GM12878 (cell line): ENCODE results near the gene ASCC2.

Source experiments
- BCL11A ChIP-seq: IDR thresholded peaks from 2 replicates; pipeline ENCODE4 v1.6.1; 2011; ENCODE audit warnings: low read depth, low read length
- CHD2 ChIP-seq: IDR thresholded peaks from 2 replicates; pipeline ENCODE4 v1.6.1; 2011; ENCODE audit warnings: low read depth, low read length, improper control_type of control experiment, borderline replicate concordance
- ESRRA ChIP-seq: IDR thresholded peaks from 2 replicates; pipeline ENCODE4 v1.6.1; 2012; ENCODE audit warnings: mild to moderate bottlenecking, low read length, improper control_type of control experiment
- HDAC6 ChIP-seq: fragments of 200-600 bp; sonication (generic); IDR thresholded peaks from one replicate; pipeline ENCODE4 v1.8.0; 2017; ENCODE audit warnings: antibody characterized with exemption; ENCODE audit not compliant: unreplicated experiment
- PML ChIP-seq: IDR thresholded peaks from 2 replicates; pipeline ENCODE4 v1.6.1; 2012; ENCODE audit warnings: low read length, inconsistent platforms
- SREBF2 ChIP-seq: IDR thresholded peaks from 2 replicates; pipeline ENCODE4 v1.6.1; 2012; ENCODE audit warnings: mild to moderate bottlenecking, low read length
- TF ChIP-seq, protein P1 (sequence below), 3 experiments: IDR thresholded peaks in 2 of 3; conservative IDR thresholded peaks in 1 of 3; 2 replicates each; pipeline ENCODE4 v1.5.1; 2011; ENCODE audit warnings: low read depth in 3 of 3, low read length in 3 of 3, mild to moderate bottlenecking in 3 of 3, control low read depth in 2 of 3, moderate library complexity in 2 of 3, inconsistent platforms in 1 of 3, mixed read lengths in 1 of 3; ENCODE audit not compliant: control insufficient read depth in 2 of 3, insufficient read depth in 1 of 3; ENCODE audit errors: extremely low read depth in 1 of 3
- TF ChIP-seq, protein P2 (sequence below): fragments of 150-350 bp; IDR thresholded peaks from 2 replicates; pipeline ENCODE4 v1.6.1; 2014; ENCODE audit warnings: mild to moderate bottlenecking, low read depth, low read length
- TF ChIP-seq, protein P3 (sequence below): IDR thresholded peaks from 2 replicates; pipeline ENCODE4 v1.6.1; 2011; ENCODE audit warnings: low read depth, mild to moderate bottlenecking, low read length, moderate library complexity, borderline replicate concordance; ENCODE audit errors: extremely low read depth

DNA sequence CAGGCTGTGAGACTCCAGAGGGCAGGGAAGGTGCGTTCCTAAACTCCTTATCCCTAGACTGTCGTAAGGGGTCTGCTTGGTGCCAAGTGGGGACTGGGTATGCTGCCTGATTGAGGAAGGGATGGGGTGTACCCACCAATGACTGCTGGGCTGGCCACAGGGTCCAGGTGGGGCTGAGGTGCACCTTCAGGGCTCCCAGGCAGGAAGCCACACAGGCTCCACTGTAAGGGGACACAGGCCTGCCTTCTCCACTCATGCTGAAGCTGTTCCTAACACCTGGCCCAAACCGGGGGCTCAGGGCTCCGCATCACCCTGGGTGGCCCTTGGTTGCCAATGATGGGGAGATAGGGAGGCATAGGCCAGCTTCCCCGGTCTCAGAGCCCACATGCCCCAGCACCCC is 97.9 kb downstream of the ASCC2 start:
- TF ChIP-seq SREBF2, result no peak
- no peak for TF ChIP-seq CHD2
- TF ChIP-seq, protein P1, sequence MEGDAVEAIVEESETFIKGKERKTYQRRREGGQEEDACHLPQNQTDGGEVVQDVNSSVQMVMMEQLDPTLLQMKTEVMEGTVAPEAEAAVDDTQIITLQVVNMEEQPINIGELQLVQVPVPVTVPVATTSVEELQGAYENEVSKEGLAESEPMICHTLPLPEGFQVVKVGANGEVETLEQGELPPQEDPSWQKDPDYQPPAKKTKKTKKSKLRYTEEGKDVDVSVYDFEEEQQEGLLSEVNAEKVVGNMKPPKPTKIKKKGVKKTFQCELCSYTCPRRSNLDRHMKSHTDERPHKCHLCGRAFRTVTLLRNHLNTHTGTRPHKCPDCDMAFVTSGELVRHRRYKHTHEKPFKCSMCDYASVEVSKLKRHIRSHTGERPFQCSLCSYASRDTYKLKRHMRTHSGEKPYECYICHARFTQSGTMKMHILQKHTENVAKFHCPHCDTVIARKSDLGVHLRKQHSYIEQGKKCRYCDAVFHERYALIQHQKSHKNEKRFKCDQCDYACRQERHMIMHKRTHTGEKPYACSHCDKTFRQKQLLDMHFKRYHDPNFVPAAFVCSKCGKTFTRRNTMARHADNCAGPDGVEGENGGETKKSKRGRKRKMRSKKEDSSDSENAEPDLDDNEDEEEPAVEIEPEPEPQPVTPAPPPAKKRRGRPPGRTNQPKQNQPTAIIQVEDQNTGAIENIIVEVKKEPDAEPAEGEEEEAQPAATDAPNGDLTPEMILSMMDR (IDR thresholded peaks at IDR 0.05 in 2 of 3, conservative IDR thresholded peaks at IDR 0.05 in 1 of 3; ENCODE audit: control insufficient read depth in 2 of 3, extremely low read depth in 1 of 3, insufficient read depth in 1 of 3, low read depth in 3 of 3, low read length in 3 of 3), result no peak
- TF ChIP-seq HDAC6, result no peak
- no peak for TF ChIP-seq ESRRA
- no peak for TF ChIP-seq BCL11A
- TF ChIP-seq, protein P2, sequence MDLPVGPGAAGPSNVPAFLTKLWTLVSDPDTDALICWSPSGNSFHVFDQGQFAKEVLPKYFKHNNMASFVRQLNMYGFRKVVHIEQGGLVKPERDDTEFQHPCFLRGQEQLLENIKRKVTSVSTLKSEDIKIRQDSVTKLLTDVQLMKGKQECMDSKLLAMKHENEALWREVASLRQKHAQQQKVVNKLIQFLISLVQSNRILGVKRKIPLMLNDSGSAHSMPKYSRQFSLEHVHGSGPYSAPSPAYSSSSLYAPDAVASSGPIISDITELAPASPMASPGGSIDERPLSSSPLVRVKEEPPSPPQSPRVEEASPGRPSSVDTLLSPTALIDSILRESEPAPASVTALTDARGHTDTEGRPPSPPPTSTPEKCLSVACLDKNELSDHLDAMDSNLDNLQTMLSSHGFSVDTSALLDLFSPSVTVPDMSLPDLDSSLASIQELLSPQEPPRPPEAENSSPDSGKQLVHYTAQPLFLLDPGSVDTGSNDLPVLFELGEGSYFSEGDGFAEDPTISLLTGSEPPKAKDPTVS, result no peak
- no peak for TF ChIP-seq PML
- TF ChIP-seq, protein P3, sequence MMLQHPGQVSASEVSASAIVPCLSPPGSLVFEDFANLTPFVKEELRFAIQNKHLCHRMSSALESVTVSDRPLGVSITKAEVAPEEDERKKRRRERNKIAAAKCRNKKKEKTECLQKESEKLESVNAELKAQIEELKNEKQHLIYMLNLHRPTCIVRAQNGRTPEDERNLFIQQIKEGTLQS, result no peak
